Spleen (tissue), 7 donors: ENCODE measurements around the gene ABHD12.

ENCODE experiments used
- CTCF ChIP-seq, 11 experiments: fragments of 200-600 bp in 7 of 11; fragments of 450-650 bp in 4 of 11; sonication (generic) in 4 of 11; IDR thresholded peaks in 8 of 11; conservative IDR thresholded peaks in 3 of 11; 1 replicate in 7 of 11; 2 replicates in 4 of 11; pipeline versions ENCODE4 v1.4.0 to v1.8.0; 2016 to 2021; ENCODE audit warnings: antibody characterized with exemption in 11 of 11, inconsistent platforms in 4 of 11, mild to moderate bottlenecking in 1 of 11
- POLR2AphosphoS5 ChIP-seq, 3 donors: sonication (generic); formaldehyde crosslinking; IDR thresholded peaks; one replicate each; pipeline ENCODE4 v1.5.1; 2017; ENCODE audit warnings: antibody characterized with exemption in 3 of 3
- donor health status: DM: no; HTN: no; CAD: no; lungs with moderate emphysema.
- donor health status: DM: no; HTN: no; CAD: no.
- donor health status: DM: no; HTN: no; CAD: no.

- TF ChIP-seq CTCF (IDR thresholded peaks at IDR 0.05 in 8 of 11, conservative IDR thresholded peaks at IDR 0.05 in 3 of 11) (no peak), POLR2AphosphoS5 (IDR thresholded peaks at IDR 0.05) (no peak)
Measured at GRCh38 chr20:25299806-25300205, 90.8 kb downstream of the ABHD12 start.
